OCI-LY1 (cell line): ENCODE measurements around the gene OR5D18.

Experiments
- CTCF ChIP-seq: fragments of 200-600 bp; sonication (generic), shearing (Covaris generic); IDR thresholded peaks from 2 replicates; pipeline ENCODE4 v1.5.1; 2017; ENCODE audit warnings: mild to moderate bottlenecking, antibody characterized with exemption, low read length, moderate library complexity, mixed read lengths
- EZH2 ChIP-seq: fragments of 200-600 bp; sonication (generic), shearing (Covaris generic); IDR thresholded peaks from 2 replicates; pipeline ENCODE4 v1.8.0; 2017; ENCODE audit warnings: borderline replicate concordance, mixed run types, mild to moderate bottlenecking, antibody characterized with exemption, low read length, moderate library complexity, mixed read lengths

- TF ChIP-seq EZH2 (no peak), CTCF (no peak)
Measured at GRCh38 chr11:55838452-55838851, 19.0 kb downstream of the OR5D18 start, which contains the start of gene OR5D16.
